T-helper 22 cell (primary cell): Measurements from ENCODE around the gene GON4L.
"Not testable (repeated sequence)": the region's sequence is repeated elsewhere in the genome, so short reads cannot be mapped to it uniquely, and the experiment has no call there.

Experiments used
- DNase-seq: peaks from one replicate; pipeline ENCODE4 v3.0.0-alpha.2; 2020; ENCODE audit warnings: low read depth

The GON4L gene

DNA sequence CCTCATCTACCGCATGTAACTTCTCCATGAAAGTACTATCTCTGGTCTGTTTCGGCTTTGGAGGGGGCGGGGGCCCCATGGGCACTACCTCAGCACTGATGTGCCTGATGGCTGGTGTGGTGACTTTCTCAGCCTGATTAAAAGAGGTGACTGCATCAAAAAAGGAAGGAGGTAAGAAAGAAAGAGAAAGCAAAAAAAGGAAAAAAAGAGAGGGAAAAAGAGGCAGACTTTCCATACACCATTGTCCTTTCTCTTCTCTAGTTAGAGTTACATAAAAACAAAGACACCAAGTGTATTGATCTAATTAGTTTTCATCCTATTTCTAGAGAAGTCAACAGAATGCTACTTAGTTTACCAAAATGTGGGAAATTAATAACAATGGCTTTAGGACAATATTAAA is 43.3 kb downstream of the GON4L start:
- DNase-seq = no peak

DNA sequence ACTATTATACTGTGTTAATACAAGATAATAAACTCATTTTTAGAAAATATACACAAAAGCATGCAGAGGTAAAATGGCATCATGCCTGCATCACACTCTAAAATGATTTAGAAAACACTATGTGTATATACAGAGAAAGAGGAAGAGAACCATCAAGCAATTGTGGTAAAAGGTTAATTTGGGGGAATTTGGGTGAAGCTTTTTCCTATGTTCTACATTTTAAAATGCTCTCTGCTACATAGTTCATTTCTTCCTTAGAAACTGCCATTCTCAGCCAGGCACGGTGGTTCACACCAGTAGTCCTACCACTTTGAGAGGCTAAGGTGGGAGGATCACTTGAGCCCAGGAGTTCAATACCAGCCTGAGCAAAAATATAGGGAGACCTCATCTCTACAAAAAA is 44.1 kb downstream of the GON4L start:
- no peak for DNase-seq

DNA sequence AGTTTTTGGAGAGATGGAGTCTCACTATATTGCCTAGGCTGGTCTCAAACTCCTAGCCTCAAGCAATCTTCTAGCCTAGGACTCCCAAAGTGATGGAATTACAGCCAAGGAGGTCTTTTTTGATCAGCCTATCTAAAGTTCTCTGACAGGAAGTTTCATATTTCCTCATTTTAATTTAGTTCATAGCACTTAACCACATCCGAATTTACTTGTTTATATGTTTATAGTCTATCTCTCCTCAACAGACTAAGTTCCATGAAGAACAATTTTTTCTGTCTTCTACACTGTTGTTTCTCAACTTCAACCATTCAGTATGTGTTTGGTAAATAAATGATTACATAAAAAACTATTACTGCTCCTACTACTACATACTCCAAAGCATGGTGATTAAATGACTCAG is 47.9 kb downstream of the GON4L start:
- no peak for DNase-seq

DNA sequence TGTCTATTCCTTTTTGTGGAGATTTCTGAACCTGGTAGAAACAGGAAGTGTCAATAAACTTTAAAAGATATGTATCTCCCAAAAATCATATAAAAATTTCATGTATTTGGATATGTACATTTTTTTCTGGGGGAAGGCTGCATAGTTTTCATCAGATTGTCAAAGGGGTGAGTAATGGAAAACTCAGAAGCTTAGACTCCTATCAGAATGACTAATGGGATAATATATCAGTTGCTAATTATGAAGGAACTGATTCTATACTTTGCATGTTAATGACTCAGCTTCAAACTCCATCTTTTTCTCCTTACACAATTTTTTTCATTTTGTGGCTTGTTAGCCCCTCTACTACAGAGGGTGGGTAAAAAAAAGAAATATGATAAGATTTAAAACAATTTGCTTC is 55.9 kb downstream of the GON4L start:
- no peak for DNase-seq

DNA sequence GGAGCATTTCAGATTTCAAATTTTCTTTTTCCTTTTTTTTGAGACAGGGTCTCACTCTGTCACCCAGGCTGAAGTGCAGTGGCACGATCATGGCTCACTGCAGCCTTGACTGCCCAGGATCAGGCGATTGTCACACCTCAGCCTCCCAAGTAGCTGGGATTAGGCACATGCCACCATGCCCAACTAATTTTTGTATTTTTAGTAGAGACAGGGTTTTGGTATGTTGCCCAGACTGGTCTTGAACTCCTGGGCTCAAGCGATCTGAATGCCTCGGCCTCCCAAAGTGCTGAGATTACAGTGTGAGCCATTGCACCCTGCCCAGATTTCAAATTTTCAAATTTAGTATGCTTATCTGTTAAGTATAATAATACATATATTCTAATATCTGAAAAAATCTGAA is 61.4 kb downstream of the GON4L start:
- not testable (repeated sequence) for DNase-seq

DNA sequence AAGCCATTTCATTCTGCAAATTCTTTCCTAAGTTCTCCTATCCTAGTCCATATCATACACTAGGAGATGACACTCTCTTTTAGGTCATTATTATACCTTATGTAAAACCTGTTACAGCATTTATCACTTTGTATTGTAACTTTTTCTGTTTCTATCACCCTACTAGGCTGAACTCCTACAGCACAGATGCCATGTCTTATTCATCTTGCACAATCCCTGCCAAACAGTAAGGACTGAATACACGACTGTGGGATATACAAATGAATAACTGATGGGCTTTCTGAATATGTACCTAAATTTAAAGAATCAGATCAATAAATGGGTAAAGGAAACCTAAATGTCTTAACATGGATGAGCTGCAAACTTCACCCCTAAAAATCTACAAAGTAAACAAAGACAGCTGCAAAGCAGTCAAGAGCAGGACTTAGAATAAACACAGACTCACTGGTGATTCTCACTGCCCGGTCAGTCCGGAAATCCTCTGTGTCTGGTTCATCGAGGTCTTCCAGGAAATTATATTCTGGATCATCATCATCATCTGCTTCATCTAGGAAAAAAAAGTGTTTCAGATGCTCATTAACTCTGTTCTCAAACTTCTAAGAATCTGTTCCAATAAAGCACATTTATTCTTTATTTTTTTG is 62.3 kb downstream of the GON4L start:
- DNase-seq = no peak

DNA sequence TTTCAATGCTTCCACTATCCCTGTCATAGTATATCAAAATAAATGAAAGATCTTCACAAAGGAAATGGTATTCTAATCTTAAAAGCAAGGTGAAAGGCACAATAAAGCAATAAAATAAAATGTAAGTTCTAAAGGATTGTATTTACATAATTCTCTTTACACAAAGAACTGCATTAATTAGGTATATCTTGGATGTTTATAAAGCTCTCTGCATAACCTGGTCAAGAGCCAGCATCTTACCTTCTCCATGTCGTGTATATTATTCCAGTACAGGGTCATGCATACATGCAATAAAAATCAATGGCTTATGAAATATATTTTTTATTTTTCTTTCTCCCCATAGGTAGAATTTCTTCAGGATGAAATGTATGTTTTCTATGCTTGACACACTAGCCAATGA is 63.8 kb downstream of the GON4L start:
- DNase-seq = no peak

DNA sequence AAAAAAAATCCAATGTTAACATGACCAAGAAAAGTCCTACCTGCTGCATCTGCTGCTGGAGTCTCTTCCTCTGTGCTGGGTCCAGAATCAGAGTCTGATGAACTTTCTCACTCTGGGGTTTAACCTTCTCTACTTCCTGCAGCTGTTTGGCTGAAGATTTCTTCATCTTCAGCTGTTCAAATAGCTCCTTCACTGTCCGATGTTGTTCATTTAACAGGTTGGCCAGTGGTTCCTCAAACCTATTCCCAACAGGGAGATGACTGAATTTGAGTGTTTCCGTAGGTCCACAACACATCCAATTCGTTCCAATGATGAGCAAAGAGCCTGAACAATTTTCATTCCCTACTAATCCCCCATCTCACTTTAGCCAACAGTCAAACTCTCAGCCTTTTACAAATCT is 79.4 kb downstream of the GON4L start:
- DNase-seq = no peak

DNA sequence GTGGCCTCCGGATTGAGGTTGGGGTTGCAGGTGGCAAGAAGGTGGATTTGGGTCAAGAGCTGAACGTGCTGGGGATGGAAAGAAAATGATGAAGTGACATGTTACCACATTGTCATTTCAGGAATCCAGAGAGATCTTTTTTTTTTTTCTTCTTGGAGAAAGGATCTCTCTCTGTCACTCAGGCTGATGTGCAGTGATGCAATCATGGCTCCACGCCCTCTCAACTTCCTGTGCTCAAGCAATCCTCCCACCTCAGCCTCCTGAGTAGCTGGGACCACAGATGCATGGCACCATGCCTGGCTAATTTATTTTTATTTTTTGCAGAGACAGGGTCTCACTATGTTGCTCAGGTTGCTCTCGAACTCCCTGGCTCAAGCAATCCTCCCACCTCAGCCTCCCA is 80.6 kb downstream of the GON4L start:
- DNase-seq = no peak

DNA sequence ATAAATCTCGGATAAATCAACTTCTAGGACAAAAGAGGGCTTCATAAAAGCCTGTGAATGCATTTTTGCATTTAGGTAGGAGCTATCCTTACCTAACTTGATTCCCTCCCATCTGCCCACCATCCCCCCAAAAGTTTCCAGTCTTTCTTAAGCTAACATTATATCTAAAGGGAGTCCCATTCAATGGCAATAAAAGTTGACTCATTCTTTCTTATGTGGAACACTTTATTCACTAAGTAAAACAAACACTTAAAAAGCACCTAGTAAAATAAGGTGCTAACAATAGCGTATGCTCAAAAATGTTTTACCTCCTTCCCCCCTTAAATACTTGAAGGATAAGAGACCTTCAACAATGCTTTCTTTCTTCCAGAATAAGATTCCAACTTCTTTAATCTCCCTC is 83.8 kb downstream of the GON4L start:
- DNase-seq = no peak

DNA sequence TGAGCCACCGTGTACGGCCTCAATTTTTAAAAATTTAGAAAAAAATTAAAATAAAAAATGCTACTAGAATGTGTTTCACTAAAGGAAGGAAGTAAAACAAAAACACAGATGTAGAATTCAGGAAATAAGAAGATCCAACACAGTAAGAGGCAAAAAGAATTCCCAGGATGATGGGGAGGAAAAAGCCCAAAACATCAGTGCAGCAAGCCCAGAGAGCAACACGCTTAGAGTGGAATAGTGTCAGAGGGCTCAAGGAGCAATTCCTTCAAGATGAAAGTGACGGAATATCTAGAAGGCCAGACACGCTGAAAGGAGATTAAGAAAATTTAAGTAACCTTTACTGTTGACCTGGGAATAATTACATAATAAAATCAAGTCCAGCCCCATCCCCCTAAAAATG is 87.8 kb downstream of the GON4L start:
- no peak for DNase-seq

DNA sequence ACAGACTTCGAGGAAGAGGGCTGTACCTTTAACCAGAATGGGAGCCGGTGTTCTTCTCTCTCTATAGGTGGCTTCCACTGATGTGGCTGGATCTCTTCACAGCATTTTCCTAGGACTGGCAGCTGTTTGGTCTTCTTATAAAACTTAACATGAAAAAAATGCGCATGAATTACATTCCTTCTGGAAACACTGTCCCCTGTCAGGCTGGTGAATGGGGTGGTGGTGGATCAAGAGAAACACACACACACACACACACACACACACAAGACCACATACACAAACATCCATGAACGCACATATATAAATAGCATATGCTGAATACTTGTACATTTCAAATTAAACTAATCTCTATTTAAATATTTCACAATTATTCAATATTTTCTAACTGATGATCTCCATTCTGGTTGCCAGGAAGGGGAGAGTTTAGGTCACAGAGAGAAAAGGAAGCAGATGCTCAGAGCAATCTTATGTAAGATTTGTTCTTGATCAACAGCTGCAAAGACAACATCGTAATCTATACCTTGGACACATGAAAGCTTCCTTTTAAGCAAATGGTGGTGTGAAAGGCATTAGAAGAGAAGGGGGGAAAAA is 89.5 kb downstream of the GON4L start:
- DNase-seq = not testable (repeated sequence)

DNA sequence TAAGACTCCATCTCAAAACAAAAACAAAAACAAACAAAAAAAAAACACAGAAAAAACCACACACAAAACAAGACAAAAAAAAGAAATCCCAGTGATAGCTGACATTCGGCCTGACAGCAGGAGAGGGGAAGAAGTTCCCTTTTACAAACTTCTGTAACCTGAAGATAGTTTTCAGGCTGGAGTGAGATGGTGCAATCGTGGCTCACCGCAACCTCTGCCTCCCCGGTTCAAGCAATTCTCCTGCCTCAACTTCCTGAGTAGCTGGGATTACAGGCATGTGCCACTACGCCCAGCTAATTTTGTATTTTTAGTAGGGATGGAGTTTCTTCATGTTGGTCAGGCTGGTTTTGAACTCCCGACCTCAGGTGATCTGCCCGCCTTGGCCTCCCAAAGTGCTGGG is 93.0 kb downstream of the GON4L start:
- DNase-seq = not testable (repeated sequence)

DNA sequence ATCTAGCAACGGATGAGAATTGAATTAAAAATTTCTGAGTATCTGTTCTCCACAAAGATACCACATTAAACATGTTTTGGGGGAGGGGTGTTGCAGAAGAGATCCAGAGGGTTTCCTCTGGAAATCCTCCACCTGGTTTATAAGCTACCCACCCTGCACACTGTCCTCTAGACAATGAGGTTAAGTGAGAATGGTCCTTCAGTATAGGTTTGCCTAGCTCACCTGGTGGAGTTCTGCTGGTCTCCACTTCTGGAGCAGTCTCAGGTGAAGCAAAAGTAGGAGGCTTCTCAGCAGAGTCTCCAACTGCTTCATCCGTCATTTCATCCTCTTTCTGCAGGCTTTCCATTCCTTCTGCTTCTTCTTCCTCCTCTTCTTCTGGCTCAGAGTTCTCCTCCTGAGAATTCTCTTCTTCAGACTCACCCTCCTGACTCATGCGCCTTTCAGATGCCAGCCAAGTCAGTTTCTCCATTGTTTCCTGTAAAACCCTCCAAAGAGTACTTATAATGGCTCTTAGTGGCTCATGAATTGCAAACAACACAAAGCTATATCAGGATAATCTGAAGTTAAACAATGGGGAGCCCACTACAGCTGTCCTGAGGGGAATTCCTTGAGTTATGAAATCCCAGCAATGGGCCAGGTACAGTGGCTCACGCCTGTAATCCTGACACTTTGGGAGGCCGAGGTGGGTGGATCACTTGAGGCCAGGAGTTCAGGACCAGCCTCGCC is 93.8 kb downstream of the GON4L start:
- not testable (repeated sequence) for DNase-seq

DNA sequence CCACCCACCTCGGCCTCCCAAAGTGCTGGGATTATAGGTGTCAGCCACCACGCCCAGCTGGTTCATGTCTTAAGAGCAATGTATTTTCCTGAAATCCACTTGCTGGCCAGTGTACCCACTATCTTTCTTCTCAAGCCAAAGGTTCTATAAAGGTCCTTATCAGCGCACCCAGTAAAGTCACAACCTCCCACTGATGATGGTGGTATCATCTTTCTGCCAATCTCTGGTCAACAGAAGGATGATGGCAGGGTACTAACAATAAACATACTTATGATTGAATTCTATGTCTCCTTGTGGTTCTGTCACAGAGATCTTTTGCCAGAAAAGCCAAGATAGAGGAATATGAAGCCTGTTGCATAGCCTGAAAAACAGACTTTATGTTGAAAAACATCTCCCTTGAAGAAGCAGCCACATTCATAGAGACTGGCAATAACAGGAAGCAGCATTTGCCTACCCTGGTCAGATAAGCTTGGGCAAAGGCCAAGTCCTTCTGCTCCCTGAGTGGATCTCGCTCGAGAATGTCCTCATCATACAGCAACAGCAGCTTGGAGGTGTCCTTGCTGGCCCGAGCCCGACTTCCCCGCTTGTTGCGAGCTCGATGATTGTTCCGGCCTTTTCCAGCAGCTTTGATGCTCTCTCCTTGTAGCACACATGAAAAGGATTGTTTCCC is 95.1 kb downstream of the GON4L start:
- no peak for DNase-seq

DNA sequence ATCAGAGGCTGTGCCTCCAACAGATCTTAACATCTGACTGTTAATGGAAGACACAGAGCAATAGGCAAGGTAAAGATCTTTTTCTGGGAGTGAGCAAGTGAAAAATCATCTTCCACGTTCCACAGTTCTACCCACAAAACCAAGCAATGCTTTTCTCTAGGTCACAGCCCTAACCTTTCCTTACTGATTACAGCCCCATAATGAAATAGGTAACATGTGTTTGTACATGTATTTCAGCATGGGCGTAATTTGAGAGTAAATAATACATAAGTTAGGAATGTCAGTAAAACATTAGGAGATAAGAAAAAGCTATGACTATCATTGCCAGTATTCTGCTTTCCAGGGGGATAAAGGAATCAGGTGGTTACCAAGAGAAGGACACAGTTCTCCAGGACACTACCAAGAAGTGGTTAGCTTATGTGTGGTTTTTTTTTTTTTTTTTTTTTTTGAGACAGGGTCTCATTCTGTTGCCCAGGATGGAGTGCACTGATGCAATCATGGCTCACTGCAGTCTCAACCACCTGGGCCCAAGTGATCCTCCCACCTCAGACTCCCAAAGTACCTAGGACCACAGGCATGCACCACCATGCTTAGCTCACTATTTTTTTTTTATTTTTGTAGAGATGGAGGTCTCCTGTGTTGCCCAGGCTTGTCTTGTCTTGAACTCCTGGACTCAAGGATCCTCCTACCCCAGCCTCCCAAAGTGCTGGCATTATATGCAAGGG is 96.1 kb downstream of the GON4L start:
- DNase-seq = no peak

DNA sequence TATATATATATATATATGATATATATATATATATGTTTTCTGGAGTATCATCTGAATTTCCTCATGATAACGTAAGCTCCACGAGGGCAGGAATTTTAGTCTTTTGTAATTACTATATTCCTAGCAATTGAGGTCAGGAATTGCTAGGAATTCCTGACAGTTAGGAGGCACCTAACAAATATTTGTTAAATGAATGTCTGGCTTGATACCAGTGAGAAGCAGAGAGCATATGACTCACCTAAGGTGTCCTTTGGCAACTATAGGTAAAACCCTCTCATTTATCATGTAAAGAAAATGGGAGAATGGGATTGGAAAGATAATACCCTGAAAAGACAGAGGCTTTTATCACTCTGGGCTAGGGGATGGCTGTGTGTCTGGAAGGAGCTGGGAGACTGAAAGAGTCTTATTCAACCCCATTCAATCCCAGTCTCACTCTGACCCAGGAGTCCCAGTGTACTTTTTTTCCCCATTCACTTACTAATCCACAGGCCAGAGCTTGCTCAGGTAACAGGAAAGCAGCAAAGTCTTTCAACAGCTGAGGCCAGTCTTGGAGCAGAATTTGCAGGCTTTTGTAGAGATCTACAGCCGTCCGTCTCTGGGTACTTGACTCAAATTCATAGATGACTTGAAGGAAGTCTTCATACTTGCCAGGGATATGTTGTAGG is 96.9 kb downstream of the GON4L start:
- DNase-seq = no peak

DNA sequence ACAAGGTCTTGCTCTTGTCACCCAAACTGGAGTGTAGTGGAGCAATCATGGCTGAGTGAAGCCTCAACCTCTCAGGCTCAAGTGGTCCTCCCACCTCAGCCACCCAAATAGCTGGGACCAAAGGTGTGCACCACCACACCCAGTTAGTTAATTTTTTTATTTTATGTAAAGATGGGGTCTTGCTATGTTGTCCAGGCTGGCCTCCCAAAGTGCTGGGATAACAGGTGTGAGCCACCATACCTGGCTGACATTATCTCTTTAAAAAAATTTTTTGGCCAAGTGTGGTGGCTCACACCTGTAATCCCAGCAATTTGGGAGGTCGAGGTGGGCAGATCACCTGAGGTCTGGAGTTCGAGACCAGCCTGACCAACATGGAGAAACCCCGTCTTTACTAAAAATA is 98.0 kb downstream of the GON4L start:
- DNase-seq = not testable (repeated sequence)

DNA sequence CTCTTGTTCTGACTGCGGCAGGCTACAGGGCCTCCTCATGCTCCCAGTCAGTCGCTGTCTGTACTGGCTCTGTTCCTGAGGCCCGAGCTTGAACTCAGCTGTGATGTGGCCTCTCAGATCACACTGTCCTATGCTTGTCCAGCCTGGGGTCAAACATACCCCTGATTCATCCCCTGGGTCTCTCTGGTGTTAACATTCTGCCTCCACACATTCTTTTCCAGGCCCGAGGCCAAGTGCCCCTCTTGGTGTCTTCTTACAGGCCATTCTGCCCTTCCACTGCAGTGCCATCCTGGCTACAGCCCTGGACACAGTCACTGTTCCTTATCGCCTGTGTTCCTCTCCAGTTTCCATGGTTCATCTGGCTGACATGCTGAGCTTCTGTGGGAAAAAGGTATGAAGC is 108.9 kb downstream of the GON4L start:
- not testable (repeated sequence) for DNase-seq

DNA sequence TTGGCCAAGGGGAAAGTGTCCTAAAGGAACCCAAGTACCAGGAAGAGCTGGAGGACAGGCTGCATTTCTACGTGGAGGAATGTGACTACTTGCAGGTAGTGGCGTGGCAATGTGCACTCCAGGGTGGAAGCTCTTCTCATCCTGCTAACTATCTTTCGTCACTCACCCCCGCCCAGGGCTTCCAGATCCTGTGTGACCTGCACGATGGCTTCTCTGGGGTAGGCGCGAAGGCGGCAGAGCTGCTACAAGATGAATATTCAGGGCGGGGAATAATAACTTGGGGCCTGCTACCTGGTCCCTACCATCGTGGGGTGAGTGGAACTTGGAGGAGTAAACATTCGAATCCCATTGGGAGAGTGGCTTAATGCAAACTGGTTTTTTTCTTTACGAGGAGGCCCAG is 109.4 kb downstream of the GON4L start:
- DNase-seq = not testable (repeated sequence)

DNA sequence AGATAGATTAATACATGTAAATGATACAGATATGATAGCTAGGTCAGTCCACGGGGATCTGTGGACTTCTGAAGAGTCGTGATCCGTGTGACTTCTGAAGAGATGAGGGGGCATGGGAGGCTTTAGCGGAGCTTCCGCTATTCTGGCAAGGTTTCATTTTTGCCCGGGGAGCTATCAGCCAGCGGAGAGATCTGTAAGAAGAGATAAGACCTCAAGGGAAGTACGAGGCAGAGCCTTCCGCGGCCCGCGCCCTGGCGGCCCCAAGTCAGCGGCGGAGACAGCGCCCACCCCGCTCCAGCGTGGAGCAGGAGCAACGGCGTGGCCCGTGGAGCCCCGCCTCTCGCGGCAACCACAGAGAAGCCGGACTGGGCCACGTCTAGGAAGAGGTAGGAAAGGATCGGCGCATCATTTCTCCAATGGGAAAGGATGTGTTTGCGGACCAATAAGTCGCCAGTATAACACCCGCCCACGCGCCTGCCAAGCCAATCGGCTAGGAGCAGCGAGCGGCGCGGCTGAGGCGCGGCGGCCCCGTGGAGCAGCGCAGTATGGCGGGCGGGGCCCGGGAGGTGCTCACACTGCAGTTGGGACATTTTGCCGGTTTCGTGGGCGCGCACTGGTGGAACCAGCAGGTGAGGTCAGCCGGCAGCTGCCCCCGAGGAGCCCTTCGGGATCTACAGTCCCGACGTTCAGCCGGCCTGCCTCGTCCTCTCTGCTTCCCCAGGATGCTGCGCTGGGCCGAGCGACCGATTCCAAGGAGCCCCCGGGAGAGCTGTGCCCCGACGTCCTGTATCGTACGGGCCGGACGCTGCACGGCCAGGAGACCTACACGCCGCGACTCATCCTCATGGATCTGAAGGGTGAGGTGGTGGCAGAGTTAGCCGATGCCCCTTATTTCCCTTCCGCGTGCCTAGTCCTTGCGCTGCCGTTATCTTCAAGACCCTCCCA is 111.5 kb downstream of the GON4L start:
- DNase-seq = peak; percentile 91
